ENCODE results near the gene AEBP2. TPM values are rescaled to one million over a fixed set of nuclear protein-coding genes. Genes with fewer than 3 reads are reported as not detected.

The AEBP2 gene
- total and polyA plus RNA-seq, 7 experiments from 2014 or later = 11.3 to 58.7 (median 49.6) TPM

DNA sequence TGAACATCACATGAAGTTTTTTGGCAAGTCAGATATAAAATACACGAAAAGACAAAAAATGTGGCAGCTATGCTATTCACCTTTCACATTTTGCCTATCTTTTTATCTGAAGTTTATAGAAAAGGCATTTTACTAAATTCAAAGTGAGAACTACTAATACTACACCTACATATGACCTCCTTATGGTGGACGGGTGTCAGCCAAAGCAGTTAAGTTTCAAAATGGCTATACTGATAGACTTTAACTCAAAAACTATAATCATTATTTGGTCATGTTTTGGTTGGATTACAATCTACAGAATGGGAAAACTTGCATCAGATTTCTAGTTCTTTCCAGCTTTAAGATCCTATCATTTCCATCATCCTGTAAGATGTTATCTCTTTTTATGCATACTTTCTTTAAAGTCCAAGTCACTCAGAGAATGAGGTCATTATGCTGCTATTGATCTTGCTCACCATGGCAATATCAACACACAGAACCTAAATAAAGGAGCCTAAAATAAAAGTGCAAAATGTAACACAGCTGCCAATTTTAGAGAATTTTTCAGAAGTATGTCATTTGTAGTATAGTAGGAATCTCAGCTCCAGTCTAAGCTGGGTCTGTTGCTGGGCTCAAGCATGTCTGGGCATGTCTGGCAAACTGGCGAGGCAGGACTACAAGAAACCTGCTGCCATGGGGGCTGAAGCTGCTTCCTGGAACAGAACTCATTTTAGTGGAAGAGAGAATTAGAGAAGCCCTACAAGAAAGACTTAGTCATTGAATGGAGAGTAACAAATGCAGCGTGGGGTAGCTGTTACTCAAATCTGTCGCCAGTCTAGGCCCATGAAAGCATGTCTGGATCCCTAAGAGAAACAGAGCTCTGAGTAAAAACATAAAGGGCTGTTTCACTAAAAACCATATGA is 7.6 kb upstream of the AEBP2 start:
- intact Hi-C loops (cut with micrococcal nuclease) = loop anchor here (1.0 to 10.0 kb wide), 3 partner anchors 9 to 2003 kb away; partner anchors contain the start of genes PLEKHA5 (in 1 of the 2) and PYROXD1 (in 1 of the 2)
- H3K36me3 ChIP-seq (ENCODE audit: control insufficient read depth in 2 of 3, insufficient read depth in 3 of 3, low read length in 3 of 3) = no peaks in the 10 kb centered on the region
- Mint-ChIP-seq H3K27ac (peak overlapping the region in 2 of 9 donors; percentile 24 to 96), H3K9me3 (peaks cover 0 to 13% (median 0%) of the 10 kb centered on the region in 11 donors), H3K36me3 (peaks cover 0 to 17% (median 0%) of the 10 kb centered on the region in 5 donors), H3K4me1 (peaks cover 0 to 46% (median 12%) of the 10 kb centered on the region in 7 donors), H3K4me3 (peak overlapping the region in 1 of 10 donors; percentile 52), H3K27me3 (no peaks in the 10 kb centered on the region)
- no peak overlapping the region for H3K4me3 ChIP-seq (ENCODE audit: low read length)
- ChIA-PET POLR2A (no interaction called here), CTCF (no interaction called here)
- no peaks in the 10 kb centered on the region for H3K27me3 ChIP-seq (ENCODE audit: control insufficient read depth in 2 of 2, insufficient read depth in 2 of 2, low read length in 2 of 2)
- DNase-seq (peak in 1 of 9 donors; percentile 50), ATAC-seq (no peak)
- no peaks in the 10 kb centered on the region for H3K9me3 ChIP-seq (ENCODE audit: control insufficient read depth in 2 of 3, low read length in 3 of 3)
- no peak overlapping the region for H3K27ac ChIP-seq (ENCODE audit: low read depth, low read length)
- peaks cover 6% of the 10 kb centered on the region in 2 donors for H3K4me1 ChIP-seq (ENCODE audit: control insufficient read depth in 2 of 2, insufficient read depth in 2 of 2, low read length in 2 of 2)

GRCh38 chr12:19432309-19433170 is 6.8 kb upstream of the AEBP2 start:
- H3K36me3 ChIP-seq (ENCODE audit: control insufficient read depth in 2 of 3, insufficient read depth in 3 of 3, low read length in 3 of 3) = no peaks in the 10 kb centered on the region
- POLR2A ChIA-PET = no interaction called here
- peaks cover 0 to 11% (median 0%) of the 10 kb centered on the region in 11 donors for H3K9me3 Mint-ChIP-seq
- H3K27ac Mint-ChIP-seq = peak overlapping the region in 1 of 9 donors; percentile 96
- intact Hi-C loops (cut with micrococcal nuclease) = loop anchor here (1.0 to 10.0 kb wide), 3 partner anchors 8 to 2002 kb away; partner anchors contain the start of genes PLEKHA5 (in 1 of the 2) and PYROXD1 (in 1 of the 2)
- peaks cover 0 to 46% (median 12%) of the 10 kb centered on the region in 7 donors for H3K4me1 Mint-ChIP-seq
- H3K4me3 ChIP-seq (ENCODE audit: low read length) = no peak overlapping the region
- H3K4me3 Mint-ChIP-seq = peak overlapping the region in 1 of 10 donors; percentile 52
- no peak overlapping the region for H3K27ac ChIP-seq (ENCODE audit: low read depth, low read length)
- DNase-seq (peak in 1 of 9 donors; percentile 31), ATAC-seq (no peak)
- no peaks in the 10 kb centered on the region for H3K27me3 Mint-ChIP-seq
- CTCF ChIA-PET = no interaction called here
- no peaks in the 10 kb centered on the region for H3K9me3 ChIP-seq (ENCODE audit: control insufficient read depth in 2 of 3, low read length in 3 of 3)
- no peaks in the 10 kb centered on the region for H3K27me3 ChIP-seq (ENCODE audit: control insufficient read depth in 2 of 2, insufficient read depth in 2 of 2, low read length in 2 of 2)
- H3K36me3 Mint-ChIP-seq = peaks cover 0 to 17% (median 0%) of the 10 kb centered on the region in 5 donors
- peaks cover 6% of the 10 kb centered on the region in 2 donors for H3K4me1 ChIP-seq (ENCODE audit: control insufficient read depth in 2 of 2, insufficient read depth in 2 of 2, low read length in 2 of 2)

- no peaks in the 10 kb centered on the region for H3K27me3 ChIP-seq (ENCODE audit: control insufficient read depth in 2 of 2, insufficient read depth in 2 of 2, low read length in 2 of 2)
- no peaks in the 10 kb centered on the region for H3K27me3 Mint-ChIP-seq
- intact Hi-C loops (cut with micrococcal nuclease) = loop anchor here (10.0 kb wide), 2 partner anchors 310 to 2000 kb away; partner anchors contain the start of genes PLEKHA5 (in 1 of the 2) and PYROXD1 (in 1 of the 2)
- H3K27ac ChIP-seq (ENCODE audit: low read depth, low read length) = peak overlapping the region; percentile 6
- peaks cover 6 to 11% of the 10 kb centered on the region in 2 donors for H3K4me1 ChIP-seq (ENCODE audit: control insufficient read depth in 2 of 2, insufficient read depth in 2 of 2, low read length in 2 of 2)
- H3K4me3 ChIP-seq (ENCODE audit: low read length) = no peak overlapping the region
- H3K36me3 Mint-ChIP-seq = peaks cover 0 to 11% (median 0%) of the 10 kb centered on the region in 5 donors
- CTCF ChIA-PET = no interaction called here
- H3K4me3 Mint-ChIP-seq = peak overlapping the region in 1 of 10 donors; percentile 34
- ATAC-seq = no peak
- POLR2A ChIA-PET = no interaction called here
- H3K36me3 ChIP-seq (ENCODE audit: control insufficient read depth in 2 of 3, insufficient read depth in 3 of 3, low read length in 3 of 3) = peaks cover 0 to under 1% (median 0%) of the 10 kb centered on the region in 3 experiments
- H3K4me1 Mint-ChIP-seq = peaks cover 0 to 52% (median 16%) of the 10 kb centered on the region in 7 donors
- peak in 1 of 9 donors; percentile 14 for DNase-seq
- no peaks in the 10 kb centered on the region for H3K9me3 ChIP-seq (ENCODE audit: control insufficient read depth in 2 of 3, low read length in 3 of 3)
- H3K9me3 Mint-ChIP-seq = peaks cover 0 to 5% (median 0%) of the 10 kb centered on the region in 11 donors
- peak overlapping the region; percentile 17 to 83 (median 57) for H3K27ac Mint-ChIP-seq
Measured at GRCh38 chr12:19434538-19434937, 4.8 kb upstream of the AEBP2 start.

- Histone ChIP-seq H3K27ac (ENCODE audit: low read depth, low read length) (no peak overlapping the region), H3K9me3 (ENCODE audit: control insufficient read depth in 2 of 3, low read length in 3 of 3) (no peaks in the 10 kb centered on the region), H3K36me3 (ENCODE audit: control insufficient read depth in 2 of 3, insufficient read depth in 3 of 3, low read length in 3 of 3) (peaks cover 0 to 11% (median 0%) of the 10 kb centered on the region in 3 experiments), H3K4me3 (ENCODE audit: low read length) (no peak overlapping the region), H3K27me3 (ENCODE audit: control insufficient read depth in 2 of 2, insufficient read depth in 2 of 2, low read length in 2 of 2) (no peaks in the 10 kb centered on the region), H3K4me1 (ENCODE audit: control insufficient read depth in 2 of 2, insufficient read depth in 2 of 2, low read length in 2 of 2) (peaks cover 6 to 11% of the 10 kb centered on the region in 2 donors)
- Mint-ChIP-seq H3K4me3 (no peak overlapping the region), H3K27me3 (no peaks in the 10 kb centered on the region), H3K36me3 (peaks cover 0 to 10% (median 0%) of the 10 kb centered on the region in 5 donors), H3K9me3 (no peaks in the 10 kb centered on the region), H3K4me1 (peaks cover 5 to 52% (median 20%) of the 10 kb centered on the region in 7 donors), H3K27ac (peak overlapping the region in 4 of 9 donors; percentile 9 to 59 (median 26))
- ChIA-PET POLR2A (no interaction called here), CTCF (no interaction called here)
- no peak for DNase-seq
- ATAC-seq = no peak
- intact Hi-C loops (cut with micrococcal nuclease) = loop anchor here (10.0 kb wide), 2 partner anchors 311 to 1999 kb away; partner anchors contain the start of genes PLEKHA5 (in 1 of the 2) and PYROXD1 (in 1 of the 2)
Measured at GRCh38 chr12:19435831-19436497, 3.3 kb upstream of the AEBP2 start.

DNA sequence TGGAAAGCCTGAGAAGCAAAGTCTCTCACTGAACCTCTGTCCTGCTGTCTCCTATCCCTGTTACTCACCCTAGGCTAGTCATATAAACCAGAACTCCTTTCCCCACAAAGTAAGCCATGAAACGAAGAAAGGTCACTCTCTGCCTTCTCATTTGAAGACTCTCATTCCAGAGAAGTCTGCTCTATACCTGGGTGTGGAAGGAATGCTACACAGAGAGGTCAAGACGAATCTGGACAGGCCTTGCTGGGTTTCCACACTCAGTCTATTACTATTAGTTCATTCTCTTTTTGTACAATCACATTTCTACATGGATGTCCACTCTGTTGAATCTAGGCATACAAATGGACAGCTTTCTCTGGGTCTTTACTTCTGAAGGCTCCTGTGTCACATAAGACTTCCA is 2.4 kb upstream of the AEBP2 start:
- H3K36me3 ChIP-seq (ENCODE audit: control insufficient read depth in 2 of 3, insufficient read depth in 3 of 3, low read length in 3 of 3) = peaks cover 0 to 11% (median 0%) of the 10 kb centered on the region in 3 experiments

More for the DNA sequence above, 2.4 kb upstream of the AEBP2 start:
- Mint-ChIP-seq H3K9me3 (no peaks in the 10 kb centered on the region), H3K27me3 (no peaks in the 10 kb centered on the region), H3K4me1 (peaks cover 15 to 50% (median 30%) of the 10 kb centered on the region in 7 donors), H3K36me3 (peaks cover 0 to 16% (median 3%) of the 10 kb centered on the region in 5 donors), H3K4me3 (no peak overlapping the region), H3K27ac (peak overlapping the region in 3 of 9 donors; percentile 15 to 55 (median 26))
- H3K4me1 ChIP-seq (ENCODE audit: control insufficient read depth in 2 of 2, insufficient read depth in 2 of 2, low read length in 2 of 2) = peaks cover 14 to 19% of the 10 kb centered on the region in 2 donors
- intact Hi-C loops (cut with micrococcal nuclease) = loop anchor here (10.0 kb wide), 2 partner anchors 312 to 1998 kb away; partner anchors contain the start of genes PLEKHA5 (in 1 of the 2) and PYROXD1 (in 1 of the 2)
- H3K4me3 ChIP-seq (ENCODE audit: low read length) = no peak overlapping the region
- H3K27me3 ChIP-seq (ENCODE audit: control insufficient read depth in 2 of 2, insufficient read depth in 2 of 2, low read length in 2 of 2) = no peaks in the 10 kb centered on the region
- ChIA-PET POLR2A (no interaction called here), CTCF (no interaction called here)
- no peak for ATAC-seq
- H3K27ac ChIP-seq (ENCODE audit: low read depth, low read length) = no peak overlapping the region
- DNase-seq = no peak
- no peaks in the 10 kb centered on the region for H3K9me3 ChIP-seq (ENCODE audit: control insufficient read depth in 2 of 3, low read length in 3 of 3)
